ENCODE measurements around the gene HDX.
"Not testable (repeated sequence)": the region's sequence is repeated elsewhere in the genome, so short reads cannot be mapped to it uniquely, and the experiment has no call there.

HDX gene, protein sequence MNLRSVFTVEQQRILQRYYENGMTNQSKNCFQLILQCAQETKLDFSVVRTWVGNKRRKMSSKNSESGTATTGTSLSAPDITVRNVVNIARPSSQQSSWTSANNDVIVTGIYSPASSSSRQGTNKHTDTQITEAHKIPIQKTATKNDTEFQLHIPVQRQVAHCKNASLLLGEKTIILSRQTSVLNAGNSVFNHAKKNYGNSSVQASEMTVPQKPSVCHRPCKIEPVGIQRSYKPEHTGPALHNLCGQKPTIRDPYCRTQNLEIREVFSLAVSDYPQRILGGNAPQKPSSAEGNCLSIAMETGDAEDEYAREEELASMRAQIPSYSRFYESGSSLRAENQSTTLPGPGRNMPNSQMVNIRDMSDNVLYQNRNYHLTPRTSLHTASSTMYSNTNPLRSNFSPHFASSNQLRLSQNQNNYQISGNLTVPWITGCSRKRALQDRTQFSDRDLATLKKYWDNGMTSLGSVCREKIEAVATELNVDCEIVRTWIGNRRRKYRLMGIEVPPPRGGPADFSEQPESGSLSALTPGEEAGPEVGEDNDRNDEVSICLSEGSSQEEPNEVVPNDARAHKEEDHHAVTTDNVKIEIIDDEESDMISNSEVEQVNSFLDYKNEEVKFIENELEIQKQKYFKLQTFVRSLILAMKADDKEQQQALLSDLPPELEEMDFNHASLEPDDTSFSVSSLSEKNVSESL

DNA sequence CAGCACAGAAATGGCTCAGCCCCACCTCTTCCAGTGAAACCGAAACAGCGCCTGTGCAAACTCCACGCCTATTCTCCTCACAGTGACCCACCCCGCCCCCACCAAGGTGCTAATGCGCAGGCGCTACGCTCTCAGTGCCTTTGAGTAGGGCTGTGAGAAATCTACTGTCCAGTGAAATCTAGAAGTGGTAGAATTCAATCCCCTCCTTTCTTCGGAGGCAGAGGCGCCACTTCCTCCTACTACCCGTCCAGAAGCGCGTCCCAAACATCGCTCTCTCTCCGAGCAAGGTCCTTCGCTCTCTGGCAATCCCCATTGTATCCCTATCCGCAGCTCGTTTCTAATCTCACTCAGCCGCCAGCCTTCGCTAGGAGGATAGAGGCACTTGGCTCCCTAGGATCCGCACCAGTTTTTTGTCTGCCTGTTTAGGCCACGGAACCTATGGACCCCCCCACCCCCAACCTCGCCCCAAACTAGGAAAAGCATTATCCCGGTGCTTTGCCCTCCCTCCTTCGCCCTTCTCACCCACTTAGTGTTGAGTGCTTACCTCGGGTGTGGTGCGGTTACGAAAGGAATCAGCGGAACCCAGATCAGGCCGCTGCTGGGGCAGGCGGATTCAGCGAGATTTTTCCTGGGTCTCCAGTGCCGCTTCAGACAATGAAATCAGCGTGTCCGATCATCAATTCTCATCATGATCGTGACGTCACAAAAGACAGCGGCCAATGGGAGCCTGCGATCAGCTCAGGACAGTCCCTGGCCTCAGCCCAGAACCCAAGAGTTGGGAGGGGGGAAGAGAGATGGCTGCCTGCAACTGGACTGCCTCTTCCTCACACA, at the start of gene HDX:
Gene HDX (minus strand): TSS at position 656 of the 831 bp plus-strand sequence. CDS start 27,056 bp downstream, outside the sequence.
- peak; percentile 68 for DNase-seq

DNA sequence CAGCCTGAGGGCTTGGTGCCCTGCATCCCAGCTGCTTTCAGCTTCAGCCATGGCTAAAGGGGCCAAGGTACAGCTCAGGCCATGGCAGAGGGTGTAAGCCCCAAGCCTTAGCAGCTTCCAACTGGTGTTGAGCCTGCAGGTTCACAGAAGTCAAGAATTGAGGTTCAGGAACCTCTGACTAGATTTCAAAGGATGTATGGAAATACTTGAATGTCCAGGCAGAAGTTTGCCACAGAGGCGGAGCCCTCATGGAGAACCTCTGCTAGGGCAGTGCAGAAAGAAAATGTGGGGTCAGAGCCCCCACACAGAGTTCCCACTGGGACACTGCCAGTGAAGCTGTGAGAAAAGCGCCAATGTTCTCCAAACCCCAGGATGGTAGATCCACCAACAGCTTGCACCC, 39.1 kb upstream of the HDX start:
- DNase-seq: not testable (repeated sequence)

DNA sequence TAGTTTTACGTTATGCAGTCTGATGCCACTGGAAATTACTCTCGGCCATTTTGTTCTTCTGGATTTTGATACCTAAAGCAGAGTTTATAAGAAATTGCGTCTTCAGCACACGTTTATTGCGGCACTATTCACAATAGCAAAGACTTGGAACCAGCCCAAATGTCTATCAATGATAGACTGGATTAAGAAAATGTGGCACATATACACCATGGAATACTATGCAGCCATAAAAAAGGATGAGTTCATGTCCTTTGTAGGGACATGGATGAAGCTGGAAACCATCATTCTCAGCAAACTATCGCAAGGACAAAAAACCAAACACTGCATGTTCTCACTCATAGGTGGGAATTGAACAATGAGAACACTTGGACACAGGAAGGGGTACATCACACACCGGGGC, 35.4 kb upstream of the HDX start:
- not testable (repeated sequence) for DNase-seq

DNA sequence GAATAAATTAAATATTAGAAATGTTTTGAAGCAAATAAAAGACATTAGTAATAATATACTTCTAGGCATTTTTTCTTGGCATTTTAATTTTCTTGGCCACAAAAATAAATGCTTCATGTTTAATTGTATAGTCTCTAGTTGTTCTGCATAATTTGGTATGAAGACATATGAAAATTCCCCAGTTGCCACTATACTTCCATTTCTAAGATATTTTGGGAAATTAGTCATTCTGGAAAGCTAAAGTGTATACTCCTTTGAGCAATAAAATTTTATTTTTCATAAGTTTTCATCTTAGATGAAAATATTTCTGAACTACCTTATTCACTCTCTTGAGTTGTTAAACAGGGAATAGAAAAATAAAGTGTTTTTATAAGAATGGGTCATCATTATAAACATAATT, 13.8 kb downstream of the HDX start:
- DNase-seq: no peak

DNA sequence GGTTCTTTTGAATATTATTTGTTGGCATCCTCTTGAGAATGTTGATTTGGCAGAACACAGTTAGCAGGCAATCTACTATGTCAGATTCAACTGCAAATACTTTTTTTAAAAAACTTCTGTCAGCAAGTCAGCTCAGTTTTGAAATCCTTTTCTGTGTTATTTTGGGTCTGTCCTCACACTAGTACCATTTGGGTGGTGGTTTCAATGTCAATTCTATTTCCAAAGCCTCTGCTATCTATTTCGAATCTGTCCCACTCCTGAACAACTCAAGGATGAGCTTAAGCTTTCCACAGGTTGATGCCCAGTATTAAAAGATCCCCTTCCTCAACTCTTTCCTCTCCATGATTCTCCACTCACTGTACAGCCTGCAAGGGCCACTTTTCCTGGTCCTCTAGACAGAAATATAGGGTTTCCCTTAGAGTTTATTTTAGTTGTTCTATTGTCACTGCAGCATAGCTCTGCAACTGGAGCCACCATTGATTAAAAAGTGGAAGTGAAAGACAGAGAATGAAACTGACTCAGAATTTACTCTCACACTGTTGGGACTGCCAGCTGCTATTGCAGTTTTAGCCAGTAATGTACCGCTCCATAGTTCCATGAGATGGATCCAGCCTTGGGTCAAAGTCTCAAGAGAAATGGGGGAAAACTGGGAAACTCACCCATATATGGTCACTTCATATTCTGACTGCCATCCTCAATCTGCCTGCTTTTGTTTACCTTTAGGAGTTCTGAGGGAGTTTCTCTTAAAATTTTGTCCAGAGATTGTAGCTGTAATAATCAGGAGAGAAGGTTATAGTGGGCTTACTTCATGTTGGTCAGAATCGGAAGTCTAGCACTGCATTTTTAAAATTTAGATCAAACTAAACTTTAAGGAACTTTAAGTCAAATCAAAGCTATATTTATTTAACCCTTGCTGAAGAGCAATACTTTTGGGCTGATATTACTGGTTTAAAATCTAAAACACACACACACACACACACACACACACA, 14.6 kb downstream of the HDX start:
- no peak for DNase-seq

DNA sequence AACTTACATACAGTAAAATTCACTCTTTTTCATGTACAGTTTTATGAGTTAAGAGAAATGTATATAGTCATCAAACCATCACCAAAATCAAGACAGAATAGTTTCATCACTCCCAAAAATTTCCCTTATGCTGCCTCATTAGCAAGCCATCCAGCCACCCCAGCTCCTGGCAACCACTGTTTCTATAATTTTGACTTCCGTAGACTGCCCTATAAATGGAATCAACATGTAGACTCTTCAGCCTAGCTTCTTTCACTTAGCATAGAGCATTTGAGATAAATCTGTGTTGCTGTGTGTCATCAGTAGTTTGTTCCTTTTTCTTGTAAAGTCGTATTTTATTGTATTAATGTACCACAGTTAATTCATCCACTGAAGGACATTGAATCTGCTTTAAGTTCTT, 23.2 kb downstream of the HDX start:
- DNase-seq: no peak

DNA sequence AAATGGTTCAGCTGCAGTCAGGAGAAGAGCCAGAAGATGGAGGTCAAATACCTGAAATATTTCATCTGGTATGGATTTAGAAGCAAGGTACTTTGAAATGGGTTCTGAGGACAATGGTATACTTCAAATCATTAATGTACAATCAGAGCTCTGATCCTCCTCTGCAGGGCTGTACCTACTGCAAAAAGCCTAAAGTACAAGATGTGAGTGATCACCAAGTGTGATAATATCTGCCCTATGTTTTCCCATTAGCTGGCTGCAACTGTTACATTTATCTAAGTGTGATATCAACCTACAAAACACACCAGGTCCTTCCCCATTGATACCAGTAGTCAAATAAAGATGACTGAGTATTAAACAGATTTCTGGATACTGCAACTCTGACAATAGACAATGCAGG, 25.1 kb downstream of the HDX start:
- DNase-seq: no peak

DNA sequence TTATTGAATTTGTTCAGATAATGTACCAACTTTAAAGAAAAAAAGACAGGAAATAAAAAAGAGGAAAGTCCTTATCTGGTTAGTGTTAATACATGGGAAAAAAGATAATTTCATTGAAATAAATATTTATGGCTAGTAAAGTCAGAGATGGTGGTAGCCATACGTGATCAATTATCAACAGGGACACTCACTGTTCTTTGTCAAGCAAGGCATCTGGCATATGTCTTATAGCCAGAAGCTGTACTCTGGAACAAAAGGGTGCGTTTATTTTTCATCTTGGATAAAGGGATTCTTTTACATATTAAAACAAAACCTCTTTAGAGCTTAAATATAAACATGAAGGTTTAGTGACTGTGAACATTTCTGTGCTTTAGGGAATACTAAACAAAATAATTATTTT, 26.7 kb downstream of the HDX start:
- DNase-seq: no peak

DNA sequence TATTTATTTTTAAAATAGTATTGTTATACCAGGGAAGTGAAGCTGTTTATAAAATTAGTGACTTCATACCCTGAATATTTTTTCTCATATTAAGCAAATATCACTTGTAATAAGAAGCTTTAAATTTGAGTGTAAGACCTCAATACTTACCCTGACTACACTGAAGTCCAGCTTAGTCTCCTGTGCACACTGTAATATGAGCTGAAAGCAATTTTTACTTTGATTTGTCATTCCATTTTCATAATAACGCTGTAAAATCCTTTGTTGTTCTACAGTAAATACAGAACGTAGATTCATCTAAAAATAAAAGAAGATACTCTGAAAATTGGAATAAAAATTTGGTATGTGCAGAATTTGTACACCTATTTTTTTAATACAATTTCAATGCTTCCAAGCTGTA, 27.2 kb downstream of the HDX start:
- no peak for DNase-seq

DNA sequence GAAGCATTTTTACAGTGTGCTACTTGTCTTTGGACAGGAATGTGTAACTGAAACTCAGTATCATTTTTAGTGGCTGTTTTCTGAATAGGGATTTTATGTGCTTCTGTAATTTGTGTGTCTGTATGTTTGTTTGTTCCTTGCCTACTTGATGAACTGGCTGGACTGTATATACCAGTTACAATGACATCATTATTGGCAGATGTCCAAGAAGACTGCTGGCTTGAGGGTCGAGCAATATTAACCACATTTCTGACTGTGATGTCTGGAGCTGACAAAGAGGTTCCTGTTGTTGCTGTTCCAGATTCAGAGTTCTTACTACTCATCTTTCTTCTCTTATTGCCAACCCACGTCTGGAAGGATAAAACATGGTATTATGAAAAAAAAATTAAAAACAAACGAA, 33.0 kb downstream of the HDX start:
- no peak for DNase-seq

DNA sequence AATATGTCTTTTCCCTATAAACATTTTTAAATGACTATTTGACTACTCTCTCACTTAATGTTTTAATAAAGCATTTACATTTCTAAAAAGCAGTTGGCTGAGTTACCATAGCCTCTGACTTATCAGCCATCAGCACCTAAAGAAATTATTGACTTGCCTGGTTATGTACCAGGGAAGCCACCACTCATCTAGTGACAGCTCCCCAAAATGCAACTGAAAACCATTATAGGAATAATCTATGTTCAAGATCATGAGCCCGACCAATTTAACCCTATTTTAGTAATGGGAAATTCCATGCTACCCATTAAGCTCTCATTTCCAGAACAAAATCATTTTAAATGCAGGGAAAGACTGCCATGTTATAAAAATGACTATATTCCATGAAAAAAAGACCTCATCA, 34.4 kb downstream of the HDX start:
- DNase-seq: no peak

DNA sequence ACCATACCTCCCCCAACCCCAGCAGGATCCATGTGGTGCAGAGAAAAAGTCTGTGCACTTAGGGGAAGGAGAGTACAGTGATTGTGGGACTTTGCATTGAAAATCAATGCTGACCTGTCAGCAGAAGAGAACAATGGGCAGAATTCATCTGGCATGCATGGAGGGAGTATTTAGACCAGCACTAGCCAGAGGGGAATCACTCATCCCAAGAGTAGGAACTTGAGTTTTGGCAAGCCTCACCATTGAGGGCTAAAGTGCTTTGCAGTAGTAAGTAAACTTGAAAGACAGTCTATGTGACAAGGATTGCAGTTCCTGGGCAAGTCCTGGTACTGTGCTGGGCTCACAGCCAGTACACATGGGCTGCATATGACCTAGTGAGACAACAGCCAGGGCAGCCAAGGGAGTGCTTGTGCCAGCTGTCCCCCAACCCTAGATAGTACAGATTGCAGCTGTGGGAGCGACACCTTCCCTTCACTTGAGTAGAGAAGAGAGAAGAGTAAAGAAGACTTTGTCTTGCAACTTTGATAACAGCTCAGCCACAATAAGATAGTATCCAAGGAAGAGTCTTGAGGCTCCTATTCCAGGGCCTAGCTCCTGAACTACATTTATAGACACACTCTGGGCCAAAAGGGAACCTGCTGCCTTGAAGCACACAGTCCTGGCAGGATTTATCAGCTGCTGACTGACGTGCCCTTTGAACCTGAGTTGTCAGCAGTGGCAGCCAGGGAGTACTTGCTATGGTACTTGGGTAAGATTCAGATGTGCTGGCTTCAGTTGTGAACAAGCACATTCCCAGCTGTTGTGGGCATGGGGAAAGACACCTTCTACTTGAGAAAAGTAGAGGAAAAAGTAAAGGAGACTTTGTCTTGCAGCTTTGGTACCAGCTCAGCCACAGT, 48.7 kb downstream of the HDX start:
- DNase-seq: no peak

DNA sequence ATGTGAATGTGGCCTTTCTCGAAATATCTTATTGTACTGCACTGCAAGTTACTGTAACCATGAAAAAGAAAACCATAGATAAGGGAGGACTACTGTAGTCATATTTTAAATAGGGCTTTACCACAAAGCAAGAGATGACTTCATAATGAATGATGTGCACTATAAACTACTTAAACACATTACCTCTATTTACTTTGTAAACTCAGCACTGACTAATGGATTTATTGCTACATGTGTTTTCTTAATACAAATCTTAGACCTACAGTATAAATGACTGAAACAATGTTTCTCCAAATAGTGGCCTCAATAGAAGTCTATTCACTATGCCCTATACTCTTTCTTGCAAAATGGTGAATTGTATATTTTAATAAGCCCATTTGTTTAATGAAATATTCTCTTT, 61.1 kb downstream of the HDX start:
- no peak for DNase-seq

DNA sequence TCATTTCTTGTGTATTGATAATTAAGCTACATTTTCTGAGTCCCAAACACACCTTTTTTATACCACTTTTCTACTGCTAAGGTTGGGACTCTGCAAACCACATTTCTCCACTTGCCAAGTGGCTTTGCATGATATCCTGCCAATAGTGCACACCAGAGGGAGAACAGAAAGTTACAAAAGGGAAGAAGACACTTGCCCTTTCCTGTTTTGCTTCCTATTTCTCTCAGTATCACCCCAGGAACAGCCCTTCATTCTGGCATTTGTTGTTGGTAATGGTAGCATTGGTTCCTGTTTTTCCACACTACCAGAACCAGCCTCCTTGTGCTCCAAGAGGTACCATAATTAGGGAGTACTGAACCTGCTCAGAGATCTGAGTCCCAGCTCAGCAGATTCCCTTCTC, 87.1 kb downstream of the HDX start:
- DNase-seq: no peak

DNA sequence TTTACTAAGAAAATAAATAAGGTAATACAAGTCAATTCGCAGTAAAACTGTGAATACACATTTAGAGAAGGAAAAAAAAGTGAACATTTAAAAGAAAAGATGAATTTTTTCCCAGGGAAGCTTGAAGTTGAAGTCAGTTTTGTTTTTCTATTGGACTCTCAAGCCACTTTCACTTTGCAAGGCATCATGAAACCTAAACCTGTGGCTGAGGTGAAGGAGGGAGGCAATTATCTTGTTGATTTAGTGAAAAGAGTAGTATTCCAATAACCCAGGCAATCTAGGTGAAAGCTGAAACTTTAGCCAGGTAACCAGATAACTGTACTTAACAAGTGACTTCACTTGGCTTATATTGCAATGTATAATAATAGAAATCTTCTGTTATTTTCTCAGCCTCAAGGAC, 138.6 kb downstream of the HDX start:
- DNase-seq: no peak

DNA sequence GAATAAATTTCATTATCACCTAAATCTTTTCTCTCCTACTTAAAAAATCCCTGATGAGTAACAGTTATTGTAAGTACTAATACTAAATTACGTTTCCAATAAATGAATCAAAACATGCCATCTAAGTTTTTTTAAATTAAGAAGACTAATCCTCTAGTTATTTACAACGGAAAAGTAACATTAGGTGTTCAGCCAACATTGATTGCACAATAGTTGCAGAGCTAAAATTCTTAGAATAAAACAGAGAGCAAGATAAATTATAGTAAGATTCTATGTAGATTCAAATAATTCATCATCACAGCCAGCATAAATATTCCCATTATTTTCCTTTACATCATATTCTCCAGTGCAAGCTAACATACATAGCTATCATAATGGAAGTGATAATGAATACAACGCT, 139.2 kb downstream of the HDX start:
- no peak for DNase-seq

DNA sequence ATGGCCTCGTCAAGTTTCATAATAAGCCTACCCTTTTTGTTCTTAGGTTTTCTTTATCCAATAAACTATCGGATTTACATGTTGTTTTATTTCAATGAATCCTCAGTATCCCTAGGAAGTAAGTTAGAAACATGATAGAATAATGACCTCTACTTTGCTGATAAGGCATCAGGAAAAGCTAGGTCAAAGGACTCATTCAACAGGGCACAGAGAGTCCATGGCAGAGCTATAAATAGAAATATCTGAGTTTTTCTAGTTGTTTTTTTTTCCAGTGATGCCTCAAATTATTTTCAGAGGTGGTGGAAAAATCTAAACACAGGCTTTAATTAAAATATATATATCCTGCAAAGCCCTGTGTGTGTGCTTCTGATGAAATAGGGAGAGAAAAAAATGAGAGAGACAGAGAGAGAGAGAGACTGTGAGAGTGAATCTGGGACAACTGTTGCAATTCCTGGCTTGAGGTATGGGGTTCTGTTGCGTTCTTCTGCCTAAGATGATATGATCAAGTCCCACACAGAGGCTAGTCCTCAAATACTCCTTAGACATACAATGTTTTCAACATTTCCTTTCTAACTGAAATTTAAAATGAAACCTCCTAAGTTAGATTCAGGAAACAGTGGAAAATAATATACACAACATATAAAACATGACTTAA, 139.9 kb downstream of the HDX start:
- no peak for DNase-seq

DNA sequence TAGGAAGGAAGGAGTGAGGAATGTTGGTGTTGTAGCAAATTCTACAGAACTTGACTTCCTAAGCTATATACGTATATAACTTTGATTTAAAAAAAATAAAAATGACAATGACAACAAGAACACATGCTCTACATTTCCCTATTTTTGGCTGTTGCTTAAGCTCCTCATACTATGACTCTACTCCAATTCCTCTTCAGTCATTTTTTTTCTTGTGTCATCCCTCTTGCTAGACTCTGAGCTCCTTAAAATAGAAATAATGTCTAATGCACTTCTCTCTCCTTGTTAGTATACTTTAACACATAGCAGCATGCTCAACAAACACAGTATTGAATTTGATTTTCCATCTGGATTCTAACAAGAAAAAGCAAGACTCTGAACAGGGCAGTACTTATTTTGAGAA, 144.0 kb downstream of the HDX start:
- no peak for DNase-seq

DNA sequence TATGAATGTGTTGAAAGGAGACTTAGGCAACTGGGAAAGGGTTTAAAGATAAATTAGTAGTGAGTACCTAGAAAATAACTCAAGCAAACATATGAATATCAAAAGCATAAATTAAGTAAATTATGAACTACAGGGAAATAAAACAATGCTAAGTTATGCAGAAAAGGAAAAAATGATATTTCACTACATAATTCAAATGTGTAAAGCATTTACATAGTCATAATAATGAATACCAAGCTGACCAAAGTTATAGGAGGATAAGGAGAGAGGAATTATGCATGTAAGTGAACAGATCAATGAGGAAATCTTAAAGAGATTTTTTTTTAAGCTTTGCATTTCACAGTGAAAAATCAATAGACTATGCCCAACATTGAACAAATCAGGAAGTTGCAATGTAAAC, 145.0 kb downstream of the HDX start:
- no peak for DNase-seq

DNA sequence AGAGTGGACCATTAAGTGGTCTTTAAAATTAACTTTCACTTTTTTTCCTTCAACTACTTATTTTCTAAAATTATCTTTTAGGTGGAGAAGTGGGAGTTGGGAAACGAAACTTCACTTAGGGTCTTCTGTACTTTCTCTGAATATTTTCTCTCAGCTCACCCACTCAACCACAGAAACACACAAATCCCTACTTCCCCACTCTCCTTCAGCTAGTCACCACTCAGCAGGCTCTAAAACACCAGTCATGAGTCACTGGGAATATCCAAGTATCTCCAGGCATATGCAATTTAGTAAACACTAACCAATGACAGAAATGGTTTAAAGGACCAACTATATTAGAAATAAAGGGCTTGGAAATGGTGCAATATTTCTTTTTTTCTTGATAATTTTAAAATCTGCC, 161.3 kb downstream of the HDX start:
- DNase-seq: no peak
